Measurements from ENCODE around the gene YY1AP1. TPM values are rescaled to one million over a fixed set of nuclear protein-coding genes. Genes with fewer than 3 reads are reported as not detected.
"Not testable (repeated sequence)": the region's sequence is repeated elsewhere in the genome, so short reads cannot be mapped to it uniquely, and the experiment has no call there.

YY1AP1 gene
- total RNA-seq, 1 experiment from 2014 or later: 59.3 TPM

GRCh38 chr1:155709391-155709790 lies 20.8 kb upstream of the YY1AP1 start:
- peaks cover 30% of the 10 kb centered on the region for H3K36me3 ChIP-seq (ENCODE audit: insufficient read depth, low read length, poor library complexity, severe bottlenecking)
- no peak for TF ChIP-seq CTCF (conservative IDR thresholded peaks at IDR 0.05; ENCODE audit: low read depth, low read length)
- no peak for TF ChIP-seq EZH2 (IDR thresholded peaks at IDR 0.05; ENCODE audit: borderline replicate concordance, low read depth, low read length, poor library complexity, severe bottlenecking)
- H3K27ac ChIP-seq (ENCODE audit: low read depth, low read length, poor library complexity, severe bottlenecking): no peak overlapping the region
- ChIA-PET POLR2A (ENCODE audit: low non-redundant PET) (no interaction called here), CTCF (no interaction called here)
- H3K27me3 ChIP-seq (replicated peaks; ENCODE audit: insufficient read depth, low read depth, low read length, poor library complexity): no peaks in the 10 kb centered on the region
- BruUV-seq (replicated peaks): no TSS peak
- peaks cover 5% of the 10 kb centered on the region for H3K9me3 ChIP-seq (ENCODE audit: low read depth, low read length, poor library complexity, severe bottlenecking)
- H3K4me1 ChIP-seq (ENCODE audit: insufficient read depth, low read length, poor library complexity, severe bottlenecking): no peaks in the 10 kb centered on the region
- intact Hi-C loops (cut with micrococcal nuclease; ENCODE audit: unreplicated experiment): no loop called here
- DNase-seq (ENCODE audit: low spot score): no peak
- no peak overlapping the region for H3K4me3 ChIP-seq (ENCODE audit: low read depth, low read length, poor library complexity, severe bottlenecking)

- intact Hi-C loops (cut with micrococcal nuclease; ENCODE audit: unreplicated experiment): no loop called here
- peaks cover 5% of the 10 kb centered on the region for H3K9me3 ChIP-seq (ENCODE audit: low read depth, low read length, poor library complexity, severe bottlenecking)
- DNase-seq (ENCODE audit: low spot score): no peak
- ChIA-PET POLR2A (ENCODE audit: low non-redundant PET) (no interaction called here), CTCF (no interaction called here)
- peaks cover 15% of the 10 kb centered on the region for H3K36me3 ChIP-seq (ENCODE audit: insufficient read depth, low read length, poor library complexity, severe bottlenecking)
- no TSS peak for BruUV-seq (replicated peaks)
- H3K4me1 ChIP-seq (ENCODE audit: insufficient read depth, low read length, poor library complexity, severe bottlenecking): no peaks in the 10 kb centered on the region
- H3K27ac ChIP-seq (ENCODE audit: low read depth, low read length, poor library complexity, severe bottlenecking): no peak overlapping the region
- TF ChIP-seq EZH2 (IDR thresholded peaks at IDR 0.05; ENCODE audit: borderline replicate concordance, low read depth, low read length, poor library complexity, severe bottlenecking) (no peak), CTCF (conservative IDR thresholded peaks at IDR 0.05; ENCODE audit: low read depth, low read length) (no peak)
- no peaks in the 10 kb centered on the region for H3K27me3 ChIP-seq (replicated peaks; ENCODE audit: insufficient read depth, low read depth, low read length, poor library complexity)
- no peak overlapping the region for H3K4me3 ChIP-seq (ENCODE audit: low read depth, low read length, poor library complexity, severe bottlenecking)
Measured at GRCh38 chr1:155706139-155706538, 17.6 kb upstream of the YY1AP1 start.

GRCh38 chr1:155704414-155704813 lies 15.8 kb upstream of the YY1AP1 start:
- intact Hi-C loops (cut with micrococcal nuclease; ENCODE audit: unreplicated experiment); CTCF ChIA-PET: not testable (repeated sequence)

GRCh38 chr1:155703216-155703615 lies 14.6 kb upstream of the YY1AP1 start:
- H3K27me3 ChIP-seq (replicated peaks; ENCODE audit: insufficient read depth, low read depth, low read length, poor library complexity): no peaks in the 10 kb centered on the region
- no peaks in the 10 kb centered on the region for H3K36me3 ChIP-seq (ENCODE audit: insufficient read depth, low read length, poor library complexity, severe bottlenecking)
- ChIA-PET POLR2A (ENCODE audit: low non-redundant PET) (no interaction called here), CTCF (no interaction called here)
- no peaks in the 10 kb centered on the region for H3K4me1 ChIP-seq (ENCODE audit: insufficient read depth, low read length, poor library complexity, severe bottlenecking)
- no peak for DNase-seq (ENCODE audit: low spot score)
- no peak for TF ChIP-seq CTCF (conservative IDR thresholded peaks at IDR 0.05; ENCODE audit: low read depth, low read length)
- no peak for TF ChIP-seq EZH2 (IDR thresholded peaks at IDR 0.05; ENCODE audit: borderline replicate concordance, low read depth, low read length, poor library complexity, severe bottlenecking)
- H3K4me3 ChIP-seq (ENCODE audit: low read depth, low read length, poor library complexity, severe bottlenecking): no peak overlapping the region
- intact Hi-C loops (cut with micrococcal nuclease; ENCODE audit: unreplicated experiment): no loop called here
- H3K27ac ChIP-seq (ENCODE audit: low read depth, low read length, poor library complexity, severe bottlenecking): no peak overlapping the region
- BruUV-seq (replicated peaks): no TSS peak
- no peaks in the 10 kb centered on the region for H3K9me3 ChIP-seq (ENCODE audit: low read depth, low read length, poor library complexity, severe bottlenecking)

More at GRCh38 chr1:155704414-155704813, 15.8 kb upstream of the YY1AP1 start:
- H3K27ac ChIP-seq (ENCODE audit: low read depth, low read length, poor library complexity, severe bottlenecking); POLR2A ChIA-PET (ENCODE audit: low non-redundant PET); BruUV-seq (replicated peaks); H3K36me3 ChIP-seq (ENCODE audit: insufficient read depth, low read length, poor library complexity, severe bottlenecking); H3K27me3 ChIP-seq (replicated peaks; ENCODE audit: insufficient read depth, low read depth, low read length, poor library complexity); H3K9me3 ChIP-seq (ENCODE audit: low read depth, low read length, poor library complexity, severe bottlenecking); H3K4me3 ChIP-seq (ENCODE audit: low read depth, low read length, poor library complexity, severe bottlenecking); DNase-seq (ENCODE audit: low spot score); H3K4me1 ChIP-seq (ENCODE audit: insufficient read depth, low read length, poor library complexity, severe bottlenecking): not testable (repeated sequence)

GRCh38 chr1:155701675-155702074 lies 13.1 kb upstream of the YY1AP1 start:
- H3K27ac ChIP-seq (ENCODE audit: low read depth, low read length, poor library complexity, severe bottlenecking); intact Hi-C loops (cut with micrococcal nuclease; ENCODE audit: unreplicated experiment); DNase-seq (ENCODE audit: low spot score); H3K27me3 ChIP-seq (replicated peaks; ENCODE audit: insufficient read depth, low read depth, low read length, poor library complexity); H3K9me3 ChIP-seq (ENCODE audit: low read depth, low read length, poor library complexity, severe bottlenecking); H3K4me1 ChIP-seq (ENCODE audit: insufficient read depth, low read length, poor library complexity, severe bottlenecking); H3K36me3 ChIP-seq (ENCODE audit: insufficient read depth, low read length, poor library complexity, severe bottlenecking); BruUV-seq (replicated peaks); H3K4me3 ChIP-seq (ENCODE audit: low read depth, low read length, poor library complexity, severe bottlenecking); CTCF ChIA-PET; POLR2A ChIA-PET (ENCODE audit: low non-redundant PET): not testable (repeated sequence)

GRCh38 chr1:155699062-155699461 lies 10.5 kb upstream of the YY1AP1 start:
- not testable (repeated sequence) for DNase-seq (ENCODE audit: low spot score); BruUV-seq (replicated peaks)
- peak overlapping the region; percentile 39 for H3K27ac ChIP-seq (ENCODE audit: low read depth, low read length, poor library complexity, severe bottlenecking)

More at GRCh38 chr1:155699062-155699461, 10.5 kb upstream of the YY1AP1 start:
- H3K9me3 ChIP-seq (ENCODE audit: low read depth, low read length, poor library complexity, severe bottlenecking); H3K4me3 ChIP-seq (ENCODE audit: low read depth, low read length, poor library complexity, severe bottlenecking); H3K4me1 ChIP-seq (ENCODE audit: insufficient read depth, low read length, poor library complexity, severe bottlenecking); POLR2A ChIA-PET (ENCODE audit: low non-redundant PET); H3K27me3 ChIP-seq (replicated peaks; ENCODE audit: insufficient read depth, low read depth, low read length, poor library complexity); CTCF ChIA-PET; H3K36me3 ChIP-seq (ENCODE audit: insufficient read depth, low read length, poor library complexity, severe bottlenecking); intact Hi-C loops (cut with micrococcal nuclease; ENCODE audit: unreplicated experiment): not testable (repeated sequence)

Data from A673 (cell line).